PC-3 (cell line): Measurements from ENCODE around the gene PCNX3. TPM values are rescaled to one million over a fixed set of nuclear protein-coding genes. Genes with fewer than 3 reads are reported as not detected.

ENCODE experiments used
- ATAC-seq: fragments of 200-7000 bp; cut with Tn5 transposase; 2 replicates; pipeline ENCODE4 v1.9.1; 2020; ENCODE audit warnings: mild to moderate bottlenecking, moderate library complexity
- BruUV-seq: library from RNA; stranded (reverse); fragments of 400-500 nt; replicated peaks from 2 replicates; lab custom pipeline; 2021; lab: Mats Ljungman, UMichigan
- CTCF ChIA-PET: fragments of 300-600 bp; sonication (Branson Sonifier 250); formaldehyde crosslinking; loops from one replicate; lab custom pipeline; 2022; ENCODE audit warnings: antibody characterized with exemption; lab: Charles Lee
- POLR2A ChIA-PET: fragments of 300-600 bp; sonication (Branson Sonifier 250); formaldehyde crosslinking; loops from one replicate; lab custom pipeline; 2022; ENCODE audit warnings: antibody characterized with exemption; ENCODE audit not compliant: unreplicated experiment; lab: Charles Lee
- DNase-seq: peaks from one replicate; pipeline ENCODE4 v3.0.0-alpha.2; 2015
- H2AFZ ChIP-seq: fragments of 300-600 bp; sonication (generic); 2 replicates; pipeline ENCODE4 v1.6.0; 2016; ENCODE audit warnings: antibody characterized with exemption, low read length
- H3F3A ChIP-seq: fragments of 300-600 bp; sonication (generic); one replicate; pipeline ENCODE4 v1.6.0; 2017; ENCODE audit warnings: antibody characterized with exemption, low read length, control low read depth, mild to moderate bottlenecking; ENCODE audit not compliant: unreplicated experiment
- H3K27ac ChIP-seq: fragments of 300-600 bp; sonication (generic); 2 replicates; pipeline ENCODE4 v1.5.1; 2016; ENCODE audit warnings: mild to moderate bottlenecking, low read length
- H3K27me3 ChIP-seq: fragments of 300-600 bp; sonication (generic); 2 replicates; pipeline ENCODE4 v1.6.1; 2016; ENCODE audit warnings: low read length, mixed read lengths
- H3K36me3 ChIP-seq: fragments of 300-600 bp; sonication (generic); 2 replicates; pipeline ENCODE4 v1.6.1; 2016; ENCODE audit warnings: low read depth, mixed run types, low read length, mixed read lengths
- H3K4me1 ChIP-seq: fragments of 300-600 bp; sonication (generic); 2 replicates; pipeline ENCODE4 v1.5.1; 2016; ENCODE audit warnings: low read length; ENCODE audit not compliant: insufficient read depth
- H3K4me2 ChIP-seq: fragments of 300-600 bp; sonication (generic); 2 replicates; pipeline ENCODE4 v1.6.0; 2016; ENCODE audit warnings: low read length
- H3K4me3 ChIP-seq: fragments of 300-600 bp; sonication (generic); 2 replicates; pipeline ENCODE4 v1.5.1; 2016; ENCODE audit warnings: mild to moderate bottlenecking, low read length, mixed read lengths
- H3K79me2 ChIP-seq: fragments of 300-600 bp; sonication (generic); 2 replicates; pipeline ENCODE4 v1.6.1; 2017; ENCODE audit warnings: low read length, mixed read lengths
- H3K9ac ChIP-seq: fragments of 300-600 bp; sonication (generic); 2 replicates; pipeline ENCODE4 v1.6.0; 2016; ENCODE audit warnings: mild to moderate bottlenecking, low read length
- H3K9me2 ChIP-seq: fragments of 300-600 bp; sonication (generic); replicated peaks from 2 replicates; pipeline ENCODE4 v1.6.1; 2016; ENCODE audit warnings: mixed run types, low read length, mixed read lengths
- H3K9me3 ChIP-seq: fragments of 300-600 bp; sonication (generic); 2 replicates; pipeline ENCODE4 v1.6.1; 2016; ENCODE audit warnings: low read length, mixed read lengths
- H4K20me1 ChIP-seq: fragments of 300-600 bp; sonication (generic); 2 replicates; pipeline ENCODE4 v1.6.1; 2016; ENCODE audit warnings: low read length, mixed read lengths
- CTCF ChIP-seq: fragments of 300-600 bp; sonication (generic); conservative IDR thresholded peaks from 2 replicates; pipeline ENCODE4 v1.5.1; 2017; ENCODE audit warnings: antibody characterized with exemption, low read depth, mild to moderate bottlenecking, low read length
- EZH2 ChIP-seq: fragments of 300-600 bp; sonication (generic); IDR thresholded peaks from one replicate; pipeline ENCODE4 v1.6.1; 2017; ENCODE audit warnings: antibody characterized with exemption, mild to moderate bottlenecking, low read length; ENCODE audit not compliant: unreplicated experiment
- EZH2phosphoT487 ChIP-seq: fragments of 300-600 bp; sonication (generic); IDR thresholded peaks from 2 replicates; pipeline ENCODE4 v1.6.1; 2018; ENCODE audit warnings: mild to moderate bottlenecking, antibody characterized with exemption, low read length, borderline replicate concordance
- intact Hi-C: fragments of 100-400 bp; cut with micrococcal nuclease; formaldehyde crosslinking; loops from 2 replicates; pipeline ENCODE4 v1.9.0; 2023
- total RNA-seq: library from RNA; depleted of rRNA; stranded (reverse); fragments of >200 nt; gene quantifications from 2 replicates; pipeline ENCODE4 v1.2.3, GENCODE V29; 2014

The PCNX3 gene
- total RNA-seq, 1 experiment from 2014 or later: 53.6 TPM

GRCh38 chr11:65652511-65653228, 37.1 kb downstream of the PCNX3 start:
- Histone ChIP-seq H3K4me2 (peak overlapping the region; percentile 77), H3K4me1 (peaks cover 26% of the 10 kb centered on the region), H3K4me3 (peak overlapping the region; percentile 62), H3K9me2 (no peaks in the 10 kb centered on the region), H3K27me3 (no peaks in the 10 kb centered on the region), H4K20me1 (no peaks in the 10 kb centered on the region), H3K27ac (peak overlapping the region; percentile 83), H3K36me3 (peaks cover 18% of the 10 kb centered on the region; the same call in 1 of the 2 replicates), H3K9me3 (no peaks in the 10 kb centered on the region), H3K79me2 (no peaks in the 10 kb centered on the region), H3K9ac (peak overlapping the region; percentile 81), H3F3A (no peaks in the 10 kb centered on the region), H2AFZ (peak overlapping the region; percentile 75)
- intact Hi-C loops: no loop called here
- ChIA-PET CTCF (interaction anchor here (0.5 kb wide), 1 partner anchor 165 kb away, joined by 9 read pairs; no protein-coding TSS in a partner anchor), POLR2A (interaction anchor here (0.7 kb wide), 1 partner anchor 38 kb away, joined by 3 read pairs; no protein-coding TSS in a partner anchor)
- peak; percentile 95 for DNase-seq
- peak; percentile 75 for ATAC-seq
- no peak for TF ChIP-seq EZH2
- no peak for TF ChIP-seq CTCF
- no peak for TF ChIP-seq EZH2phosphoT487
- no TSS peak for BruUV-seq

- Histone ChIP-seq H2AFZ (peak overlapping the region; percentile 75), H3F3A (no peaks in the 10 kb centered on the region), H3K79me2 (no peaks in the 10 kb centered on the region), H4K20me1 (no peaks in the 10 kb centered on the region), H3K27ac (peak overlapping the region; percentile 83), H3K9ac (peak overlapping the region; percentile 81), H3K4me1 (peaks cover 26% of the 10 kb centered on the region), H3K27me3 (no peaks in the 10 kb centered on the region), H3K9me2 (no peaks in the 10 kb centered on the region), H3K4me3 (peak overlapping the region; percentile 62), H3K9me3 (no peaks in the 10 kb centered on the region), H3K4me2 (peak overlapping the region; percentile 77), H3K36me3 (peaks cover 24% of the 10 kb centered on the region; the same call in 1 of the 2 replicates)
- ATAC-seq (peak; percentile 5), DNase-seq (no peak)
- ChIA-PET CTCF (interaction anchor here (0.6 kb wide), 1 partner anchor 127 kb away, joined by 3 read pairs; no protein-coding TSS in a partner anchor), POLR2A (interaction anchor here (0.6 kb wide), 1 partner anchor 194 kb away, joined by 4 read pairs; no protein-coding TSS in a partner anchor)
- no peak for TF ChIP-seq CTCF
- no peak for TF ChIP-seq EZH2
- TF ChIP-seq EZH2phosphoT487: no peak
- TSS peak; percentile 65 for BruUV-seq
- intact Hi-C loops: no loop called here
Measured at GRCh38 chr11:65653229-65654225, 38.0 kb downstream of the PCNX3 start.
